Nephron progenitor cell (in vitro differentiated cells): ENCODE results near the gene LGALS3.

Experiments
- DNase-seq: peaks from one replicate; pipeline ENCODE4 v3.0.0; 2021
- H3K27ac Mint-ChIP-seq: 2 replicates; pipeline ENCODE4 v1.8.0; 2021; ENCODE audit warnings: mild to moderate bottlenecking, moderate library complexity, mixed read lengths
- H3K27me3 Mint-ChIP-seq: 2 replicates; pipeline ENCODE4 v1.8.0; 2021; ENCODE audit warnings: mild to moderate bottlenecking, low read depth, mixed read lengths; ENCODE audit not compliant: poor library complexity
- H3K36me3 Mint-ChIP-seq: 2 replicates; pipeline ENCODE4 v1.8.0; 2021; ENCODE audit warnings: low read depth, mixed read lengths
- H3K4me1 Mint-ChIP-seq: 2 replicates; pipeline ENCODE4 v1.8.0; 2021; ENCODE audit warnings: mixed read lengths
- H3K4me3 Mint-ChIP-seq: 2 replicates; pipeline ENCODE4 v1.8.0; 2021; ENCODE audit warnings: mild to moderate bottlenecking, moderate library complexity, mixed read lengths
- H3K9me3 Mint-ChIP-seq: 2 replicates; pipeline ENCODE4 v1.8.0; 2021; ENCODE audit warnings: mild to moderate bottlenecking, moderate library complexity, mixed read lengths
- CTCF ChIP-seq: fragments of 200-600 bp; sonication (generic); IDR thresholded peaks from 2 replicates; pipeline ENCODE4 v1.5.0; 2021; ENCODE audit warnings: antibody characterized with exemption

The LGALS3 gene

GRCh38 chr14:55151601-55152000 lies 22.5 kb downstream of the LGALS3 start:
- TF ChIP-seq CTCF: no peak
- Mint-ChIP-seq H3K4me3 (no peak overlapping the region), H3K4me1 (no peaks in the 10 kb centered on the region), H3K36me3 (peaks cover 74% of the 10 kb centered on the region), H3K9me3 (no peaks in the 10 kb centered on the region), H3K27me3 (no peaks in the 10 kb centered on the region), H3K27ac (no peak overlapping the region)
- DNase-seq: no peak

- DNase-seq: no peak
- Mint-ChIP-seq H3K27ac (no peak overlapping the region), H3K36me3 (peaks cover 74% of the 10 kb centered on the region), H3K4me3 (no peak overlapping the region), H3K9me3 (no peaks in the 10 kb centered on the region), H3K27me3 (no peaks in the 10 kb centered on the region), H3K4me1 (no peaks in the 10 kb centered on the region)
- no peak for TF ChIP-seq CTCF
These were observed 23.2 kb downstream of the LGALS3 start for GRCh38 chr14:55152052-55152753.

GRCh38 chr14:55153951-55154350 lies 24.9 kb downstream of the LGALS3 start:
- Mint-ChIP-seq H3K27ac (no peak overlapping the region), H3K4me3 (no peak overlapping the region), H3K27me3 (no peaks in the 10 kb centered on the region), H3K36me3 (peaks cover 74% of the 10 kb centered on the region), H3K4me1 (no peaks in the 10 kb centered on the region), H3K9me3 (no peaks in the 10 kb centered on the region)
- no peak for DNase-seq
- no peak for TF ChIP-seq CTCF

DNA sequence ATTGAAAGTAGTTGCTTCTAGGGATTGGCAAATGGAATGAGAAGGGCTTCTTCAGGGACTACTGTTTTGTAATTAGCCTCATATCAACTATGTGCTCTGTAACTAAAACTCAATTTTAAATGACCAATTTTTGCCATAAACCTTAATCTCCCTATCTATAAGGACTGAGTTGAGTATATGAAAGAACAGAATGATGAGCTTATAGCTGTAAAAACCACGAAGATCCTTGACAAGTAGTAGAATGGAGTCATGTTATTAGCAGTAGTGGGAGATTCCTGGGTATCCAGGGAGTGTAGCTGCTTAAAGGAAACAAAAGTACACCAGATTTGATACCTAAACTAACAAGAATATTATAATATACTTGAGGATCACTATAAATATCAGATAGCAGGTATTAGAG lies 28.0 kb downstream of the LGALS3 start:
- no peak for DNase-seq
- H3K27me3 Mint-ChIP-seq: no peaks in the 10 kb centered on the region
- H3K27ac Mint-ChIP-seq: no peak overlapping the region
- peaks cover 69% of the 10 kb centered on the region for H3K36me3 Mint-ChIP-seq
- H3K4me1 Mint-ChIP-seq: no peaks in the 10 kb centered on the region
- H3K9me3 Mint-ChIP-seq: no peaks in the 10 kb centered on the region
- no peak for TF ChIP-seq CTCF
- no peak overlapping the region for H3K4me3 Mint-ChIP-seq

DNA sequence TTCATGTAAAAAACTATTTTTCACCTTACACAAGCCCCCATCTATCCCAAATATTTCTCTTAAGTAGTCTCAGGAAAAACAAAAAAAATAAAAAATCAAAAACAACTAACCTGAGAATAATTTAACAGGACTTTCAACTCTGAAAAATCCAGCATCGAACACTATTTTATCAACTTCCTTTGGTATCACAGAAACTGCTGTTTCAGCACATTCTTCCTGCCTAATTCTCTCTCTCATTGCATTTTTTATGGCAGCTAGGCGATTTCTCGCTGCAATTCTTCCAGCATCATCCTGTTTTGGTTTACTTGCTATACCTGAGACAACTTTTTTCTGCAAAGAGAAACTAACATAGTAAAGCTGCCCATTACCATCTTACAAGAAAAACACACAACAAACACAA lies 29.4 kb downstream of the LGALS3 start:
- H3K4me1 Mint-ChIP-seq: no peaks in the 10 kb centered on the region
- H3K36me3 Mint-ChIP-seq: peaks cover 73% of the 10 kb centered on the region
- H3K27me3 Mint-ChIP-seq: no peaks in the 10 kb centered on the region
- H3K4me3 Mint-ChIP-seq: no peak overlapping the region
- DNase-seq: no peak
- no peaks in the 10 kb centered on the region for H3K9me3 Mint-ChIP-seq
- no peak overlapping the region for H3K27ac Mint-ChIP-seq
- TF ChIP-seq CTCF: no peak

DNA sequence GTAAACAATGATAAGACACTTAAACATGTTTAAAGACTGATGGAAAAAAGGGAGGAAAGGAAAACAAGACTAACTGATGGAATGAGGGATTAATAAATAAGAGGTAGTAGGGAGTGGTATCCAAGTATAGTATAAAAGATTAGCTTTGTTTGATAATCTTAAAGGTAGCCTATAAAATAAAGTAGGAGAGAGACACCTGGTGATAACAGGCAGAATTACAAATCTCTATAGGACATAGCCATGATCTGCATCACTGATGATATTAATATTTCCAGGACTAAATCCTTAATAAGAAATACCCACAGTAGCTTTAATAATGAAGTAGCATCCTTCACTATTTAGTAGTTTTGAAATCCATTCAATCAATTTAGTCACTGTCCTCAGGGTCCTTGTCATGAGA lies 31.9 kb downstream of the LGALS3 start:
- no peak overlapping the region for H3K4me3 Mint-ChIP-seq
- no peak for DNase-seq

More for the DNA sequence above, 31.9 kb downstream of the LGALS3 start:
- no peaks in the 10 kb centered on the region for H3K9me3 Mint-ChIP-seq
- no peak overlapping the region for H3K27ac Mint-ChIP-seq
- peak; percentile 13 for TF ChIP-seq CTCF
- H3K36me3 Mint-ChIP-seq: peaks cover 75% of the 10 kb centered on the region
- no peaks in the 10 kb centered on the region for H3K27me3 Mint-ChIP-seq
- H3K4me1 Mint-ChIP-seq: no peaks in the 10 kb centered on the region
